GM21619 (cell line): ENCODE data around the gene RPL37A.

Experiments
- ATAC-seq: cut with Tn5 transposase; IDR thresholded peaks from one replicate; pipeline ENCODE4 v1.9.1; 2021; ENCODE audit not compliant: unreplicated experiment

The RPL37A gene

GRCh38 chr2:216498379-216499352, at the start of gene RPL37A:
Gene RPL37A (plus strand): TSS chr2:216498844. CDS start chr2:216498875, 31 bp downstream.
- ATAC-seq: peak; percentile 87

DNA sequence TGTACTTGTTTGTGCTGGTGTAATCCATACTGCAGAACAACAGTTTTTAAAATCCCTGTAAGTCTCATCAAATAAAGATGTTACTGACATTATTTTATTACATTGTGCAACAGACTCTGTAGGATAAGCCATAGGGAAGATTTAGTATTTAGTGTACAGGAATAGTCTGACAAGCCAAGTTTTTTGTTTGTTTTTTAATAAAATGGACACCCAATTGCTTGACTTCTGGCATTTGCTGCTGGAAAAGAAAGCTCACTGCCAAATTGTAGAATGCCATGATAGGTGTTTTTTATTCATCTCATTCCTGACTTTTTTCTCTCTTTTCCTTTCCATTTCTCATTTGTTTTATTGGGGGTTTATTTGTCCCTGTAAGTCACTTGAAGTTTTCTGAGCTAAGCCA, 48.3 kb upstream of the RPL37A start:
- no peak for ATAC-seq

- no peak for ATAC-seq
Measured at GRCh38 chr2:216450784-216451183, 47.9 kb upstream of the RPL37A start.

GRCh38 chr2:216453955-216454614, 44.6 kb upstream of the RPL37A start:
- no peak for ATAC-seq

DNA sequence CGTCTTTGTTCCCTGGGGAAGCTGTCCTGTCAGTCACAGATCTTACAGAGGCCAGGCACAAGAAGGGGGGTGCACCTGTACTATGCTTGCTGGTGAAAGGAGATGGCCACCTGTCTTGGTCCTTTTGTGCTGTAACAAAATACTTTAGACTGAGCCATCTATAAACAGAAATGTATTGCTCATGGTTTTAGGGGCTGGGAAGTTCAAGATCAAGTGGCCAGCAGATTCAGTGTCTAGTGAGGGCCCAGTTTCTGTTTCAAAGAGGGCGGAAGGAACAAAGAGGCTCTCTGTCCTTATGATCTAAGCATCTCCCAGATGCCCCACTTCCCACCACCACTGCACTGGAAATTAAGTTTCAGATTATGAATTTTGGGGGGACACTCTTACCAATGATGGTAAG, 35.5 kb upstream of the RPL37A start:
- no peak for ATAC-seq

- no peak for ATAC-seq
Measured at GRCh38 chr2:216464104-216464720, 34.4 kb upstream of the RPL37A start.

- ATAC-seq: no peak
Measured at GRCh38 chr2:216465579-216466195, 33.0 kb upstream of the RPL37A start.

- ATAC-seq: no peak
Measured at GRCh38 chr2:216467845-216468244, 30.8 kb upstream of the RPL37A start.

- no peak for ATAC-seq
Measured at GRCh38 chr2:216469661-216470060, 29.0 kb upstream of the RPL37A start.

- ATAC-seq: no peak
Measured at GRCh38 chr2:216473187-216473586, 25.5 kb upstream of the RPL37A start.

GRCh38 chr2:216474925-216475670, 23.5 kb upstream of the RPL37A start:
- peak; percentile 78 for ATAC-seq

- no peak for ATAC-seq
Measured at GRCh38 chr2:216475767-216476166, 22.9 kb upstream of the RPL37A start.

DNA sequence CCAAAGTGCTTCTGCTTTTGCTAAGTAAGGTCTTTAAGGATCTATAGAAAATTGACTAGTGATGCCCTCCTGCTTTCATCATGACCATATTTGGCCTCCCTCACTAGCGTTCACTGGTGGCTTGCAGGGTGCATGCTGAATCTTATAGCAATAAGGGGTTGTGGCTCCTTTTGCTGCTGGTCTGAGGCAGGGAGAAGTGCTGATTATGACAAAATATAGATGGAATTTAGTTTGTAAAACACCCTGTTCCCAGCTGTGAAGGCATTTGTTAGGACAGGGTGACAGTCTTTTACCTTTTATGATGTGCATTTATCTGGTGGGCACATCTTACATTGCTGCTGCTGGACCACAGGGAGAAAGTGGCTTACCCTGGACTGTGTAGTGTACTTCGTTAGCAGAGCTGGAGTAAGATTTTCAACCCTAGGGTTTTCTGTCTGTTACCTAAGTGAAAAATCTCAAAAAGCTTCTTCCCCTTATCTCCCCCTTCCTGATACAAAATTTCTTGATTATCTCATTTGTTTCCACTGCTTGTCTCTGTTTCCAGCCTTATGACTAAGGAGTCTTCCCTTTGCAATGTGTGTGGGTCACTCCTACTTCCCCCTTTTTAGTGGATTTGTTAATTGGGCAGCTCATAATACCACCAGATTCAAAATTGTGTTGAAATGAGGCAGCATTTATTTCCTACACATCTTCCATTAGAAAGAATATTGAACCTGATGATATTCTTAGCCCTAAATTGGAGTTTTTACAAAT, 21.2 kb upstream of the RPL37A start:
- no peak for ATAC-seq

DNA sequence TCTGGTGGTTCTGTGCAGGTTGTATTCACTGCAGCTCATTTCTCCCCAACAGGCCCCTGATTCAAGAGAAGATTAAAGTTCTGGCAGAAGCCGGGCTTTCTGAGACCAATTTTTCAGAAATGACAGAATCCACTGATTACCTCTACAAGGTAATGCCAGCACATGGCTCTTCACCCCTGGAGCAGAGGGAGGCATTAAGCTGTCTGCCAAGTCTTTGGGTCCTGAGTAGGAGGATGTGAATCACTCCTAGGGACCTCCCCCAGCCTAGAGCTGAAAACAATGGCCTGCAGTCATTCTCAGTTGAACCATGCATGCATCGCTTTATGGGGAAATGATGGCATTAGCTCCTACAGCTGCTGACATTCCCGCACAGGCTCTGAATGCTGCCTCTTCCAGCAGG, 20.5 kb upstream of the RPL37A start:
- no peak for ATAC-seq

GRCh38 chr2:216478791-216479190, 19.9 kb upstream of the RPL37A start:
- no peak for ATAC-seq

- no peak for ATAC-seq
Measured at GRCh38 chr2:216480221-216480620, 18.4 kb upstream of the RPL37A start.

GRCh38 chr2:216482640-216483039, 16.0 kb upstream of the RPL37A start:
- no peak for ATAC-seq

GRCh38 chr2:216485237-216485636, 13.4 kb upstream of the RPL37A start:
- no peak for ATAC-seq

DNA sequence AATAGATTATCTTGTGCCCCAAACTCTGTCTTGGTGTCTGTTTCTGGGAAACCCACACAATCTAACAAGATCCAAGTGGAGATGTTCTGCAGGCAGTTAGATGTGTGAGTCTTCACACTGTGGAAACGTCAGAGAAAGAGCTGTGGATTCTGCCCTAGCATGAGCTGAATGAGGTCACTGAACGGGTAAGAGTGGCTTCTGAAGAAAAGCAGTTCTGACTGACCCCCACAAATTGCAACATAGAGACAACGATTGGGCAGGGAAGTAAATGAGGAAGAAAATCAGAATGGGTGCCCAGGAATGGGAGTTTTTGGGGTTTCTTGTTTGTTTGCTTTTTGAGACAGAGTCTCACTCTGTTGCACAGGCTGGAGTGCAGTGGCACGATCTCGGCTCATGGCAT, 12.9 kb upstream of the RPL37A start:
- ATAC-seq: no peak

DNA sequence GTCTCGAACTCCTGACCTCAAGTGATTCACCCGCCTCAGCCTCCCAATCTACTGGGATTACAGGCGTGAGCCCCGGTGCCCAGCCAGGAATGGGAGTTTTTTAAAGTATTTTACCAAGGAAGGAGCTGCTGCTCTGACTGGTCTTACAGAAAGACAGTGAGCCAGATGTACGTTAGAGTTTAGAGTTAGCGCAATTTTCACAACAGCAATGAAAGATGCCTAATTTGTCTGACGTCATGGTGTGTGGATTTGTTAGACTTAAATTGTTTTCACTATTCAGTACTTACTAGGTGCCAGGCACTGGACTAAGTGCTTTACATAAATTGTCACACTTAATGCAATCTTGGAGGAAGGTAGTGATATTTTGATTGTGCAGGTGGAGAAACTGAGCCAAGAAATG, 12.4 kb upstream of the RPL37A start:
- ATAC-seq: no peak
